ENCODE data around the gene KLHL1.

The KLHL1 gene

GRCh38 chr13:70022646-70023045 lies 85.6 kb downstream of the KLHL1 start:
- H3K27ac ChIP-seq (ENCODE audit: low read depth, low read length), result no peak overlapping the region
- H3K9me3 ChIP-seq (ENCODE audit: control insufficient read depth in 5 of 5, low read length in 5 of 5), result no peaks in the 10 kb centered on the region
- H3K9ac ChIP-seq (ENCODE audit: low read length in 5 of 5), result no peak overlapping the region
- no peak overlapping the region for H3K4me3 ChIP-seq (ENCODE audit: low read depth in 1 of 5, low read length in 5 of 5)
- H3K4me1 ChIP-seq (ENCODE audit: control insufficient read depth in 5 of 5, insufficient read depth in 5 of 5, low read length in 5 of 5), result no peaks in the 10 kb centered on the region
- H3K36me3 ChIP-seq (ENCODE audit: control insufficient read depth in 5 of 5, insufficient read depth in 5 of 5, low read length in 5 of 5), result no peaks in the 10 kb centered on the region
- no peaks in the 10 kb centered on the region for H3K27me3 ChIP-seq (ENCODE audit: control insufficient read depth in 5 of 5, insufficient read depth in 4 of 5, low read length in 5 of 5)

- no peak overlapping the region for H3K9ac ChIP-seq (ENCODE audit: low read length in 5 of 5)
- H3K27ac ChIP-seq (ENCODE audit: low read depth, low read length), result no peak overlapping the region
- no peaks in the 10 kb centered on the region for H3K4me1 ChIP-seq (ENCODE audit: control insufficient read depth in 5 of 5, insufficient read depth in 5 of 5, low read length in 5 of 5)
- H3K36me3 ChIP-seq (ENCODE audit: control insufficient read depth in 5 of 5, insufficient read depth in 5 of 5, low read length in 5 of 5), result no peaks in the 10 kb centered on the region
- peaks cover 0 to 13% (median 4%) of the 10 kb centered on the region in 5 donors for H3K9me3 ChIP-seq (ENCODE audit: control insufficient read depth in 5 of 5, low read length in 5 of 5)
- no peaks in the 10 kb centered on the region for H3K27me3 ChIP-seq (ENCODE audit: control insufficient read depth in 5 of 5, insufficient read depth in 4 of 5, low read length in 5 of 5)
- H3K4me3 ChIP-seq (ENCODE audit: low read depth in 1 of 5, low read length in 5 of 5), result no peak overlapping the region
Measured at GRCh38 chr13:70016116-70016515, 92.1 kb downstream of the KLHL1 start.

GRCh38 chr13:70014337-70014736 lies 93.9 kb downstream of the KLHL1 start:
- Histone ChIP-seq H3K27me3 (ENCODE audit: control insufficient read depth in 5 of 5, insufficient read depth in 4 of 5, low read length in 5 of 5) (no peaks in the 10 kb centered on the region), H3K9ac (ENCODE audit: low read length in 5 of 5) (no peak overlapping the region), H3K4me1 (ENCODE audit: control insufficient read depth in 5 of 5, insufficient read depth in 5 of 5, low read length in 5 of 5) (no peaks in the 10 kb centered on the region), H3K4me3 (ENCODE audit: low read depth in 1 of 5, low read length in 5 of 5) (no peak overlapping the region), H3K36me3 (ENCODE audit: control insufficient read depth in 5 of 5, insufficient read depth in 5 of 5, low read length in 5 of 5) (no peaks in the 10 kb centered on the region), H3K27ac (ENCODE audit: low read depth, low read length) (no peak overlapping the region), H3K9me3 (ENCODE audit: control insufficient read depth in 5 of 5, low read length in 5 of 5) (peaks cover 0 to 13% (median 4%) of the 10 kb centered on the region in 5 donors)

- Histone ChIP-seq H3K27ac (ENCODE audit: low read depth, low read length) (no peak overlapping the region), H3K27me3 (ENCODE audit: control insufficient read depth in 5 of 5, insufficient read depth in 4 of 5, low read length in 5 of 5) (no peaks in the 10 kb centered on the region), H3K9ac (ENCODE audit: low read length in 5 of 5) (no peak overlapping the region), H3K4me1 (ENCODE audit: control insufficient read depth in 5 of 5, insufficient read depth in 5 of 5, low read length in 5 of 5) (no peaks in the 10 kb centered on the region), H3K36me3 (ENCODE audit: control insufficient read depth in 5 of 5, insufficient read depth in 5 of 5, low read length in 5 of 5) (no peaks in the 10 kb centered on the region), H3K9me3 (ENCODE audit: control insufficient read depth in 5 of 5, low read length in 5 of 5) (no peaks in the 10 kb centered on the region), H3K4me3 (ENCODE audit: low read depth in 1 of 5, low read length in 5 of 5) (no peak overlapping the region)
Measured at GRCh38 chr13:69999875-70000274, 108.4 kb downstream of the KLHL1 start.

GRCh38 chr13:69997061-69997460 lies 111.2 kb downstream of the KLHL1 start:
- Histone ChIP-seq H3K9ac (ENCODE audit: low read length in 5 of 5) (no peak overlapping the region), H3K36me3 (ENCODE audit: control insufficient read depth in 5 of 5, insufficient read depth in 5 of 5, low read length in 5 of 5) (no peaks in the 10 kb centered on the region), H3K27ac (ENCODE audit: low read depth, low read length) (no peak overlapping the region), H3K4me3 (ENCODE audit: low read depth in 1 of 5, low read length in 5 of 5) (no peak overlapping the region), H3K9me3 (ENCODE audit: control insufficient read depth in 5 of 5, low read length in 5 of 5) (no peaks in the 10 kb centered on the region), H3K4me1 (ENCODE audit: control insufficient read depth in 5 of 5, insufficient read depth in 5 of 5, low read length in 5 of 5) (no peaks in the 10 kb centered on the region), H3K27me3 (ENCODE audit: control insufficient read depth in 5 of 5, insufficient read depth in 4 of 5, low read length in 5 of 5) (no peaks in the 10 kb centered on the region)

- H3K9ac ChIP-seq (ENCODE audit: low read length in 5 of 5), result no peak overlapping the region
- H3K9me3 ChIP-seq (ENCODE audit: control insufficient read depth in 5 of 5, low read length in 5 of 5), result no peaks in the 10 kb centered on the region
- H3K27ac ChIP-seq (ENCODE audit: low read depth, low read length), result no peak overlapping the region
- H3K36me3 ChIP-seq (ENCODE audit: control insufficient read depth in 5 of 5, insufficient read depth in 5 of 5, low read length in 5 of 5), result no peaks in the 10 kb centered on the region
- no peaks in the 10 kb centered on the region for H3K27me3 ChIP-seq (ENCODE audit: control insufficient read depth in 5 of 5, insufficient read depth in 4 of 5, low read length in 5 of 5)
- H3K4me1 ChIP-seq (ENCODE audit: control insufficient read depth in 5 of 5, insufficient read depth in 5 of 5, low read length in 5 of 5), result no peaks in the 10 kb centered on the region
- H3K4me3 ChIP-seq (ENCODE audit: low read depth in 1 of 5, low read length in 5 of 5), result no peak overlapping the region
Measured at GRCh38 chr13:69980799-69981198, 127.5 kb downstream of the KLHL1 start.

- H3K4me3 ChIP-seq (ENCODE audit: low read depth in 1 of 5, low read length in 5 of 5), result no peak overlapping the region
- no peak overlapping the region for H3K9ac ChIP-seq (ENCODE audit: low read length in 5 of 5)
- H3K27ac ChIP-seq (ENCODE audit: low read depth, low read length), result no peak overlapping the region
- H3K9me3 ChIP-seq (ENCODE audit: control insufficient read depth in 5 of 5, low read length in 5 of 5), result no peaks in the 10 kb centered on the region
- no peaks in the 10 kb centered on the region for H3K36me3 ChIP-seq (ENCODE audit: control insufficient read depth in 5 of 5, insufficient read depth in 5 of 5, low read length in 5 of 5)
- no peaks in the 10 kb centered on the region for H3K4me1 ChIP-seq (ENCODE audit: control insufficient read depth in 5 of 5, insufficient read depth in 5 of 5, low read length in 5 of 5)
- no peaks in the 10 kb centered on the region for H3K27me3 ChIP-seq (ENCODE audit: control insufficient read depth in 5 of 5, insufficient read depth in 4 of 5, low read length in 5 of 5)
Measured at GRCh38 chr13:69975496-69975895, 132.8 kb downstream of the KLHL1 start.

- Histone ChIP-seq H3K9me3 (ENCODE audit: control insufficient read depth in 5 of 5, low read length in 5 of 5) (no peaks in the 10 kb centered on the region), H3K27me3 (ENCODE audit: control insufficient read depth in 5 of 5, insufficient read depth in 4 of 5, low read length in 5 of 5) (no peaks in the 10 kb centered on the region), H3K4me1 (ENCODE audit: control insufficient read depth in 5 of 5, insufficient read depth in 5 of 5, low read length in 5 of 5) (no peaks in the 10 kb centered on the region), H3K9ac (ENCODE audit: low read length in 5 of 5) (no peak overlapping the region), H3K4me3 (ENCODE audit: low read depth in 1 of 5, low read length in 5 of 5) (no peak overlapping the region), H3K27ac (ENCODE audit: low read depth, low read length) (no peak overlapping the region), H3K36me3 (ENCODE audit: control insufficient read depth in 5 of 5, insufficient read depth in 5 of 5, low read length in 5 of 5) (no peaks in the 10 kb centered on the region)
Measured at GRCh38 chr13:69970520-69970919, 137.7 kb downstream of the KLHL1 start.

GRCh38 chr13:69959046-69959445 lies 149.2 kb downstream of the KLHL1 start:
- Histone ChIP-seq H3K4me3 (ENCODE audit: low read depth in 1 of 5, low read length in 5 of 5) (no peak overlapping the region), H3K36me3 (ENCODE audit: control insufficient read depth in 5 of 5, insufficient read depth in 5 of 5, low read length in 5 of 5) (no peaks in the 10 kb centered on the region), H3K4me1 (ENCODE audit: control insufficient read depth in 5 of 5, insufficient read depth in 5 of 5, low read length in 5 of 5) (no peaks in the 10 kb centered on the region), H3K9ac (ENCODE audit: low read length in 5 of 5) (no peak overlapping the region), H3K27me3 (ENCODE audit: control insufficient read depth in 5 of 5, insufficient read depth in 4 of 5, low read length in 5 of 5) (no peaks in the 10 kb centered on the region), H3K27ac (ENCODE audit: low read depth, low read length) (no peak overlapping the region), H3K9me3 (ENCODE audit: control insufficient read depth in 5 of 5, low read length in 5 of 5) (no peaks in the 10 kb centered on the region)

- H3K9ac ChIP-seq (ENCODE audit: low read length in 5 of 5), result no peak overlapping the region
- H3K36me3 ChIP-seq (ENCODE audit: control insufficient read depth in 5 of 5, insufficient read depth in 5 of 5, low read length in 5 of 5), result no peaks in the 10 kb centered on the region
- no peaks in the 10 kb centered on the region for H3K4me1 ChIP-seq (ENCODE audit: control insufficient read depth in 5 of 5, insufficient read depth in 5 of 5, low read length in 5 of 5)
- no peaks in the 10 kb centered on the region for H3K9me3 ChIP-seq (ENCODE audit: control insufficient read depth in 5 of 5, low read length in 5 of 5)
- no peaks in the 10 kb centered on the region for H3K27me3 ChIP-seq (ENCODE audit: control insufficient read depth in 5 of 5, insufficient read depth in 4 of 5, low read length in 5 of 5)
- H3K27ac ChIP-seq (ENCODE audit: low read depth, low read length), result no peak overlapping the region
- H3K4me3 ChIP-seq (ENCODE audit: low read depth in 1 of 5, low read length in 5 of 5), result no peak overlapping the region
Measured at GRCh38 chr13:69956839-69957238, 151.4 kb downstream of the KLHL1 start.

GRCh38 chr13:69956349-69956748 lies 151.9 kb downstream of the KLHL1 start:
- Histone ChIP-seq H3K27me3 (ENCODE audit: control insufficient read depth in 5 of 5, insufficient read depth in 4 of 5, low read length in 5 of 5) (no peaks in the 10 kb centered on the region), H3K4me3 (ENCODE audit: low read depth in 1 of 5, low read length in 5 of 5) (no peak overlapping the region), H3K9ac (ENCODE audit: low read length in 5 of 5) (no peak overlapping the region), H3K4me1 (ENCODE audit: control insufficient read depth in 5 of 5, insufficient read depth in 5 of 5, low read length in 5 of 5) (no peaks in the 10 kb centered on the region), H3K36me3 (ENCODE audit: control insufficient read depth in 5 of 5, insufficient read depth in 5 of 5, low read length in 5 of 5) (no peaks in the 10 kb centered on the region), H3K27ac (ENCODE audit: low read depth, low read length) (no peak overlapping the region), H3K9me3 (ENCODE audit: control insufficient read depth in 5 of 5, low read length in 5 of 5) (no peaks in the 10 kb centered on the region)

Measured in subcutaneous abdominal adipose tissue (tissue), 5 donors.